CD4-positive, alpha-beta T cell treated with Interleukin-15 for 4 hours (primary cell): ENCODE measurements around the gene SHFL.
A peak's percentile ranks its signal among the peaks of the same experiment; 100 is the strongest.

Source experiments
- DNase-seq: peaks from one replicate; pipeline ENCODE4 v3.0.0-alpha.2; 2020; ENCODE audit warnings: low spot score

SHFL gene

DNA sequence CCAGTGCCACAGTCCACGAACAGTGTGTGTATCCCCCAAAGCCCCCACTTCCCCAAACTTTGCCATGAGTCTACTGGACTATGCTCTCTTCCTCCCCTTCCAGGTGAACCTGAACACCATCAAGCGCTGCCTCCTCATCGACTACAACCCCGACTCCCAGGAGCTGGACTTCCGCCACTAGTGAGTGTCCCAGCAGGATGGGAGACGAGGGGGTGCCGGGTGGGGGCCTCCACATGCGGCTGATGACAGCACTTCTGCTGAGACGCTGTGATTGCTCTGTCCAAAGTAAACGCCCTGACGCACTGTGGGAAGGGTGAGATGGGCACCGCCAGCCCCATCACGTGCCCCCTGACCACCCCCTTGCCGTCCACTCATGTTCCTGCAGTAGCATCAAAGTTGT, 23.4 kb downstream of the SHFL start:
- no peak for DNase-seq

- DNase-seq = no peak
Observed at GRCh38 chr19:10110076-10110971, 24.2 kb downstream of the SHFL start.

DNA sequence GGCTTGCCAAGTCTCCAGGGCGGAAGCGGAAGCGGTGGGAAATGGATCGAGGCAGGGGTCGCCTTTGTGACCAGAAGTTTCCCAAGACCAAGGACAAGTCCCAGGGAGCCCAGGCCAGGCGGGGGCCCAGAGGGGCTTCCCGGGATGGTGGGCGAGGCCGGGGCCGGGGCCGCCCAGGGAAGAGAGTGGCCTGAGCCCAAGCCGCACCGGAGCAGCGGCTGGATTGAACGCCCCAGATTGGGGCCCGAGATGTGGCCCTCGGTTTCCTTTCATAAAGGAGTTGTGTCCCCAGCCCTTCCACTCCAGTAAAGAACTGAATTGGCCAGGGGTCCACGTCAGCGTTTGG, 24.8 kb downstream of the SHFL start:
- no peak for DNase-seq

DNA sequence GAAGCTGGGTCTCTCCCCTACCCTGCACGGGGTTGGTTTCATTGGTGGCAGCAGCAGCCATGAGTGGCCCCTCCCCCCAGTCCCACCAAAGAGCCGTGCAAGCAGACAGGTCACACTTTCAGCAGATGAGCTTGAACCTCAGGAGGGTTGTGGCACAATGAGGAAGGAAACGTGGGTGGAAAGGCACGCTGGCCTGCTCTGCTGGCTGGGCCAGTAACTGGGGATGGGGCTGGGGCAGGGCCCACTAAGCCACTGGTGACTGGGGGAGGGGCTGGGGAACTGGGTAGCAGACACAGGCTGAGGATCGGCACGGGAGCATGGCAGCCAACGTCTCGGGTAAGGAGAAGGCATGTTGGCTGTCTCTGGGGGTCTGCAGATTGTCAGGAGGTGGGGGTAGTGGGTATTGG, 25.3 kb downstream of the SHFL start, which contains the start of gene P2RY11:
P2RY11 (plus strand) TSS at position 289 of the 407 bp plus-strand sequence; CDS start at position 318, 29 bp downstream.
- peak; percentile 60 for DNase-seq

GRCh38 chr19:10112037-10112761, 26.1 kb downstream of the SHFL start:
- peak; percentile 42 for DNase-seq

- peak; percentile 71 for DNase-seq
Observed at GRCh38 chr19:10112895-10113591, 26.9 kb downstream of the SHFL start.

DNA sequence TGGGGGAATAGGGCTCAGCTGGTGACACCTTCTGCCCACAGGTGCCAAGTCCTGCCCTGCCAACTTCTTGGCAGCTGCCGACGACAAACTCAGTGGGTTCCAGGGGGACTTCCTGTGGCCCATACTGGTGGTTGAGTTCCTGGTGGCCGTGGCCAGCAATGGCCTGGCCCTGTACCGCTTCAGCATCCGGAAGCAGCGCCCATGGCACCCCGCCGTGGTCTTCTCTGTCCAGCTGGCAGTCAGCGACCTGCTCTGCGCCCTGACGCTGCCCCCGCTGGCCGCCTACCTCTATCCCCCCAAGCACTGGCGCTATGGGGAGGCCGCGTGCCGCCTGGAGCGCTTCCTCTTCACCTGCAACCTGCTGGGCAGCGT, 27.5 kb downstream of the SHFL start:
- DNase-seq = no peak

DNA sequence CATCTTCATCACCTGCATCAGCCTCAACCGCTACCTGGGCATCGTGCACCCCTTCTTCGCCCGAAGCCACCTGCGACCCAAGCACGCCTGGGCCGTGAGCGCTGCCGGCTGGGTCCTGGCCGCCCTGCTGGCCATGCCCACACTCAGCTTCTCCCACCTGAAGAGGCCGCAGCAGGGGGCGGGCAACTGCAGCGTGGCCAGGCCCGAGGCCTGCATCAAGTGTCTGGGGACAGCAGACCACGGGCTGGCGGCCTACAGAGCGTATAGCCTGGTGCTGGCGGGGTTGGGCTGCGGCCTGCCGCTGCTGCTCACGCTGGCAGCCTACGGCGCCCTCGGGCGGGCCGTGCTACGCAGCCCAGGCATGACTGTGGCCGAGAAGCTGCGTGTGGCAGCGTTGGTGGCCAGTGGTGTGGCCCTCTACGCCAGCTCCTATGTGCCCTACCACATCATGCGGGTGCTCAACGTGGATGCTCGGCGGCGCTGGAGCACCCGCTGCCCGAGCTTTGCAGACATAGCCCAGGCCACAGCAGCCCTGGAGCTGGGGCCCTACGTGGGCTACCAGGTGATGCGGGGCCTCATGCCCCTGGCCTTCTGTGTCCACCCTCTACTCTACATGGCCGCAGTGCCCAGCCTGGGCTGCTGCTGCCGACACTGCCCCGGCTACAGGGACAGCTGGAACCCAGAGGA, 28.0 kb downstream of the SHFL start:
- DNase-seq = no peak

DNA sequence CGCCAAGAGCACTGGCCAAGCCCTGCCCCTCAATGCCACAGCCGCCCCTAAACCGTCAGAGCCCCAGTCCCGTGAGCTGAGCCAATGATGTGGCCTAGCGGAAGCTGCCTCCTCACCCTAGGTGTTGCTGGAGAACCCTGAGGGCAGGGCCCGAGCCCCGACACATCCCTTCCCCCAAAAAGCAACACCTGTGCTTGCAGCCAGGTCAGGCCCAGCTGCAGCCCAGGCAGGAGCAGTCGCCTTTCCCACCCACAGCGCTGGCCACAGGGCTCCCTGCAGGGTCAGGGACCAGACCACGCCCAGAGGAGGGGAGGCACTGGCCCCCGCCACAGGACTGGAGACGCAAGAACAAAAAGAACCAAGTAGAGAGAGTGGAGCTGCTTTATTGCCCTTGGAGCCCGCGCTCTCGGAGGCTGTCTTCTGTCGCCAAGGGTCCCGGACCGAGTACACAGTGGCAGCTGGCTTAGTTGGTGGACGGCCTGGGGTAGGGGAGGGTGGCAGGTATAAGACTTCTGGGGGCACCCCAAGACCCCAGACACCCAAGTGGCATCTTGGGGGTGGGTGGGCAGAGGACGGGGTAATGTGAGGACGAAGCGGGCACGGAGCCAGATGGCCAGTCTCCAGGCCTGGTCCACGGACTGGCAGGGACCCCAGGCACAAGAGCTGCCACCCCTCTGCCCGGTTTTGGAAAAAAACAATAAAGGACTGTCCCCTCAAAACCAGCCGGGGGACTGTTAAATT, 28.7 kb downstream of the SHFL start:
- DNase-seq = no peak

DNA sequence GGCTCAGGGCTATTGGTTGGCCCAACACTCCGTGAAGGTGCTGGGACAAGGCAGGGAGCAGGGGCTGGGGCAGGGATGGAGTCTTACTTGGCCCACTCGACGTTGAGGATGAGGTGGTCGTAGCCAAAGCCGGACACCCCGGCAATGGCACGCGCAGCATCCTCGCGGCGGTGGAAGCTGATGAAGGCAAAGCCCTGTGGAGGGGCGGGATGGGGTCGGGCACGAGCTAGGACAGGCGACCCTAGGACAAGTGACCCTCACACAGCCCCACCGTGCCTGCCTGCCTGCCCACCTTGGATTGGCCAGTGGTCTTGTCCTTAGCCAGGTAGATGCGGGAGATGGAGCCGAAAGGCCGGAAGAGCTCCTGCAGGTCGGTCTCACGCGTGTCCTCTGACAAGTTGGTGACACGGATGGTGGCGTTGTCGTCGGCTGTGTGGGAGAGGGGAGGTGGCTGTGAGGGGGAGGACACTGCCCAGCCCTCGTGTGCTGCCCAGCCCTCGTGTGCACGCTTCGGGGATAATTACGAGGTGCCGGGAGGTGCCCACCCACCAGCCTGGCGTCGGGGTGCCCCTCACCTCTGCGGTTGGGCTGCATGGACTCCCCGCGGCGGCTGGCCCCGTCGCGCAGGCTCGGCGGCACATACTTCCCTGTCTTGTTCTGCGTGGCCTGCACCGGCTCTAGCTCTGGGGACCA, 29.4 kb downstream of the SHFL start:
- no peak for DNase-seq

DNA sequence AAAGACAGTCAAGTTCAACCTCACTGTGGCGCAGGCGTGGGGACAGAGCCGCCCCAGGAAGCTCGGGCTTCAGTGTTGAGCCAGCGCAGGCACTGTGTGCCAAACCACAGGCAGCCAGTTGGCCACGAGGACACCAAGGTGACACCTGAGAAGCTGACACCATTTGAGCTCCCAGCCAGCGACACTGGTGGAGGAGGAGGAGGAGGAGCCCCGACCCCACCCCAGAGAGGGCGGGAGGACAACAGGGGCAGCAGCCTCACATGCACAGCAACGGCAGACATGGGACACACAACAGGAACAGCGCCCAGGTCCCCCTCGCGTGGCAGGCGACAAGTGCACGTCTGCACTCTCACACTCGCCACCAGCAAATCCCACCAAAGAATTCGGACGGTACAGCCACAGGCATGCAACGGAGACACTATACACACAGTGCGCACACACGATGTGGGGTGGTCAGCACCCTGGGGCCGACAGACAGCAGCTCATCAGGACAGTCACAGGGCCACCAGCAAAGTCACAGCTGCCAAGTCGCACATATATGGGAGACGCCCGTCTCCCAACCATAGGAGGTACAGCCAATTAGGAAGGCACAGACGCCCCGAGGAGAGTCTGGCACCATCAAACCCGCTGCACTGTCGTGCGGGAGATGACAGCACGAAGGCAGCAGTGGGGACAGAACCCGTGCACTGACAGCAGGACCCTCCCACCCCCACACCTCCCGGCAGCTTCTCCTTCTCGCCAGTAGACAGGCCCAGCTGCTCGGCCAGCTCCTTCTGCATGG, 30.2 kb downstream of the SHFL start:
- DNase-seq = no peak

GRCh38 chr19:10116866-10117616, 30.9 kb downstream of the SHFL start:
- DNase-seq = no peak

DNA sequence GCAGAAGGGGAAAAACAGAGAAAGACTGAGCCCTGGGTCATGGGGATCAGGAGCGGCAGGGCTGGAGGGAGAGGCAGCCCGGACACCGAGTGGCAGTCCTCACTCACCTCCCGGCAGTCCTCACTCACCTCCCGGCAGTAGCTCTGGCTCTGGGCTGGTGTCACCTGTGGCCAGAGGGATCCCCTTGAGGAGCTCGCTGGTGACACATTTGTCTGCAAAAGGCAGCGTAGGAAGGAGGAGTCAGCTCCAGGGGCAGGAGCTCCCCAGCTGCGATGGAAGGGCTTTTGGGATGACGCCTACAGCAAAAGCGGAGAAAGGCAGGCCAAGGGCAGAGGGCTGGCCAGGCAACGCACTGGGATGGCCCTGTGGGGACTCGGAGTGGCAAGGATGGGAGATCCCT, 32.8 kb downstream of the SHFL start:
- no peak for DNase-seq

DNA sequence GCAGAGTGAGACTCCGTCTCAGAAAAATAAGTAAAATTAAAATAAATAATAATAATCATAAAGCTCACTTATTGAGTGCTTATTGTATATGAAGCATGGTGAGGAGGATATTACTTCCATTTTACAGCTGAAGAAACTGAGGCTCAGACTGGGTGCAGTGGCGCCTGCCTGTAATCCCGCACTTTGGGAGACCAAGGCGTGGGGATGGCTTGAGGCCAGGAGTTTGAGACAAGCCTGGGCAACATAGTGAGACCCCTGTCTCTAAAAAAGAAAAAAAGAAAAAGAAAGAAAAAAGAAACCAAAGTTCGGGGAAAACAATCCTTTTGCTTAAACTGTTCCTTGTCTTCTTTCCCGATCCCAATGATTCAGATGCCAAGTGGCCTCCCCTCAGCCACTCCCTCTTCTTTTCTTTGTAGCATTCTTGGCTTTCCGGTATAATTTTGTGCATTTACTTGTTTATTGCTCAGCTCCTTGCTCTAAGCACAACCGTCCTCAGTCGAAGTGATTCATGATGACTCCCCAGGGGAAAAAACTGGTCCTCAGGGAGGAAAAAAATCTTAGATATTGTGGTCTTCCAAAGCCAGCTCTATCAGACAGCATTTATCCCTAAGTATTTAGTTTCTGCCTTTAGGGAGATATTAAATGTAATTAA, 34.5 kb downstream of the SHFL start:
- no peak for DNase-seq

DNA sequence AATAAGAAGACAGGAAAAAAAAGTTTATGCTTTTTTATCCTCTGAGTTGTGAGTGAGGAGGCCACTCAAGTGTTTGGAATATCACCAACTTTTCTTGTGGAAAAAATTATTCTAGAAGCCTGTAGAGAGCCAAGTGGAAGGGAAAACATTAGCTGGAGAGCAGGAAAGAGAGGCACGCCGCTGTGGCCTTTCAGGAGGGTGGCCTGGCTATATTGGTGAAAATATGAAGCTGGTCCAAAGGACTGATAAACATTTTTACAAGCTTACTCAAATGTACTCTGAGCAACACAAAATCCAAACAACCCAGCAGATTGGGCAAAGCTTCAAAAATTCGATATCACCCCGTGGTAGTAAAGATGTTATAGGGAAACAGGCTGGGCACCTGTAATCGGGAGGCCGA, 35.9 kb downstream of the SHFL start:
- DNase-seq = no peak

- DNase-seq = no peak
Observed at GRCh38 chr19:10124429-10124828, 38.3 kb downstream of the SHFL start.

- no peak for DNase-seq
Observed at GRCh38 chr19:10126213-10126639, 40.1 kb downstream of the SHFL start.

DNA sequence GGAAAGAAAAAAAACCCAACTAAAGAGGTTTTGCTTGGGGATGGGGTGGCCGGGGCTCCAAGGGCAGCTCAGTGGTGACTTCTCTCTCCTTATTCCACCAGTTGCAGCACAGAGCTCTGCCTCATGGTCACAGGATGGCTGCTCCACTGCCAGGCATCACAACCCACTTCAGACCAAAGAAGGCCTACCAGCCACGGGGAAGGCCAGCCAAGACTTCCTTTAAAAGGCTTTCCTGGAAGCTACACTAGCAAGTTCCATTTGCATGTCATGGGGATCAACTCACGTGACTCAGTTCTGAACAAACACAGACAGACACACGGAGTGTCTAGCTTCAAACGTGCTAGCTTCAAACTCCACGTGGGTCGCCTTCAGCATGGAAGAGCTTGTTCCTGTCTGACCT, 46.8 kb downstream of the SHFL start:
- no peak for DNase-seq

DNA sequence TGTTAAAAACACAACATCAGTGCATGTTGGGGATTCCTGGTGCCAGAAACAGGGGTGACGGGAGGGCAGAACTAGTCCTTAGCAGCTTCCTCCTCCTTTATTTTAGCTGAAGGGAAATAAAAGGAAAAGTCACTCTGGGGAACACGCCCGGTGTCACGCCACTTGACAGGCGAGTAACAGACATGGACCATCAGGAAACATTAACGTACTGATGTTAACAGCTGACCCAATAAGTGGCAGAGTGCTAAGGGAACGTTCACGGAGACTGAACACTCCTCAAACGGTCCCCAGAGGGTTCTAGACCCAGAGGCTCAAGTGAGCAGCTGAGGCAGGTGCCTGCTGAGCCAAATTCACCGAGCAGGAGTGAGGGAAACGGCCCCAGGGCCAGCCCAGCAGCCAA, 47.5 kb downstream of the SHFL start:
- DNase-seq = no peak
